ENCODE data around the gene XRCC4. TPM values are rescaled to one million over a fixed set of nuclear protein-coding genes. Genes with fewer than 3 reads are reported as not detected.

XRCC4 gene
- total RNA-seq, 2 donors from 2014 or later: 10.6 to 17.3 TPM

GRCh38 chr5:83133797-83134196, 56.5 kb downstream of the XRCC4 start:
- no peak for TF ChIP-seq CTCF (conservative IDR thresholded peaks at IDR 0.05)
- Mint-ChIP-seq H3K27ac (no peak overlapping the region), H3K9me3 (peaks cover 36% of the 10 kb centered on the region), H3K4me1 (no peaks in the 10 kb centered on the region), H3K4me3 (no peak overlapping the region), H3K27me3 (ENCODE audit: insufficient read depth) (peaks cover 3% of the 10 kb centered on the region), H3K36me3 (ENCODE audit: low read depth) (peaks cover 23% of the 10 kb centered on the region)
- no peaks in the 10 kb centered on the region for H3K4me1 ChIP-seq (ENCODE audit: control insufficient read depth, insufficient read depth, low read length)
- no peaks in the 10 kb centered on the region for H3K27me3 ChIP-seq (ENCODE audit: control insufficient read depth, insufficient read depth, low read length, poor library complexity, severe bottlenecking)
- H3K9ac ChIP-seq (ENCODE audit: extremely low read depth, low read length, poor library complexity, severe bottlenecking): no peak overlapping the region
- peak; percentile 41 for DNase-seq
- no peaks in the 10 kb centered on the region for H3K9me3 ChIP-seq (ENCODE audit: control insufficient read depth, low read length)
- no peaks in the 10 kb centered on the region for H3K36me3 ChIP-seq (ENCODE audit: control insufficient read depth, insufficient read depth, low read length)
- H3K4me3 ChIP-seq (ENCODE audit: low read length): no peak overlapping the region
- no peak overlapping the region for H3K27ac ChIP-seq (ENCODE audit: low read depth, low read length)
- 91 to 97% methylated on average over 13 to 18 of the region's 18 CpGs for WGBS, 2 experiments (ENCODE audit: insufficient coverage in 1 of 2, insufficient read length in 1 of 2)

- Histone ChIP-seq H3K36me3 (ENCODE audit: control insufficient read depth, insufficient read depth, low read length) (no peaks in the 10 kb centered on the region), H3K9me3 (ENCODE audit: control insufficient read depth, low read length) (peaks cover 3% of the 10 kb centered on the region), H3K27ac (ENCODE audit: low read depth, low read length) (no peak overlapping the region), H3K9ac (ENCODE audit: extremely low read depth, low read length, poor library complexity, severe bottlenecking) (no peak overlapping the region), H3K4me3 (ENCODE audit: low read length) (no peak overlapping the region), H3K4me1 (ENCODE audit: control insufficient read depth, insufficient read depth, low read length) (no peaks in the 10 kb centered on the region), H3K27me3 (ENCODE audit: control insufficient read depth, insufficient read depth, low read length, poor library complexity, severe bottlenecking) (no peaks in the 10 kb centered on the region)
- no peaks in the 10 kb centered on the region for H3K27me3 Mint-ChIP-seq (ENCODE audit: insufficient read depth)
- peaks cover 3% of the 10 kb centered on the region for H3K9me3 Mint-ChIP-seq
- H3K4me3 Mint-ChIP-seq: no peak overlapping the region
- no peaks in the 10 kb centered on the region for H3K4me1 Mint-ChIP-seq
- H3K27ac Mint-ChIP-seq: no peak overlapping the region
- no peak for TF ChIP-seq CTCF (conservative IDR thresholded peaks at IDR 0.05)
- DNase-seq: no peak
- 80 to 100% methylated on average over 1 of the region's 2 CpGs for WGBS, 2 experiments (ENCODE audit: insufficient coverage in 1 of 2, insufficient read length in 1 of 2)
- peaks cover 2% of the 10 kb centered on the region for H3K36me3 Mint-ChIP-seq (ENCODE audit: low read depth)
Measured at GRCh38 chr5:83142526-83142925, 65.2 kb downstream of the XRCC4 start.

- H3K27ac Mint-ChIP-seq: no peak overlapping the region
- H3K9me3 Mint-ChIP-seq: peaks cover 3% of the 10 kb centered on the region
- no peaks in the 10 kb centered on the region for H3K27me3 Mint-ChIP-seq (ENCODE audit: insufficient read depth)
- peaks cover 1% of the 10 kb centered on the region for H3K36me3 Mint-ChIP-seq (ENCODE audit: low read depth)
- H3K9me3 ChIP-seq (ENCODE audit: control insufficient read depth, low read length): peaks cover 3% of the 10 kb centered on the region
- H3K4me3 ChIP-seq (ENCODE audit: low read length): no peak overlapping the region
- no peak overlapping the region for H3K27ac ChIP-seq (ENCODE audit: low read depth, low read length)
- no peak for TF ChIP-seq CTCF (conservative IDR thresholded peaks at IDR 0.05)
- H3K4me1 Mint-ChIP-seq: no peaks in the 10 kb centered on the region
- H3K4me3 Mint-ChIP-seq: no peak overlapping the region
- H3K4me1 ChIP-seq (ENCODE audit: control insufficient read depth, insufficient read depth, low read length): no peaks in the 10 kb centered on the region
- H3K27me3 ChIP-seq (ENCODE audit: control insufficient read depth, insufficient read depth, low read length, poor library complexity, severe bottlenecking): no peaks in the 10 kb centered on the region
- no peak for DNase-seq
- H3K36me3 ChIP-seq (ENCODE audit: control insufficient read depth, insufficient read depth, low read length): no peaks in the 10 kb centered on the region
- H3K9ac ChIP-seq (ENCODE audit: extremely low read depth, low read length, poor library complexity, severe bottlenecking): no peak overlapping the region
Measured at GRCh38 chr5:83145241-83145640, 67.9 kb downstream of the XRCC4 start.

All from endodermal cell (in vitro differentiated cells).